NCI-H774 (cell line): ENCODE measurements around the gene MALL.
"Not testable (repeated sequence)": the region's sequence is repeated elsewhere in the genome, so short reads cannot be mapped to it uniquely, and the experiment has no call there.

Experiments used
- DNase-seq: peaks from one replicate; lab custom pipeline; 2025; lab: John Stamatoyannopoulos, UW

MALL gene

GRCh38 chr2:110097506-110098220 lies 18.0 kb downstream of the MALL start:
- no peak for DNase-seq

GRCh38 chr2:110095994-110096633 lies 19.5 kb downstream of the MALL start:
- DNase-seq, result no peak

- DNase-seq, result not testable (repeated sequence)
These were observed 20.6 kb downstream of the MALL start for GRCh38 chr2:110094884-110095534.

- DNase-seq, result not testable (repeated sequence)
These were observed 21.7 kb downstream of the MALL start for GRCh38 chr2:110093924-110094323.

- not testable (repeated sequence) for DNase-seq
These were observed 25.5 kb downstream of the MALL start for GRCh38 chr2:110090164-110090563.

- DNase-seq, result not testable (repeated sequence)
These were observed 31.9 kb downstream of the MALL start for GRCh38 chr2:110083757-110084156.

- not testable (repeated sequence) for DNase-seq
These were observed 32.5 kb downstream of the MALL start for GRCh38 chr2:110083162-110083561.

GRCh38 chr2:110078104-110078503 lies 37.5 kb downstream of the MALL start:
- not testable (repeated sequence) for DNase-seq

GRCh38 chr2:110075896-110076295 lies 39.7 kb downstream of the MALL start:
- DNase-seq, result not testable (repeated sequence)

- DNase-seq, result not testable (repeated sequence)
These were observed 45.8 kb downstream of the MALL start for GRCh38 chr2:110069869-110070268.

GRCh38 chr2:110068153-110068552 lies 47.5 kb downstream of the MALL start:
- DNase-seq, result not testable (repeated sequence)

GRCh38 chr2:110062332-110062731 lies 53.3 kb downstream of the MALL start:
- DNase-seq, result not testable (repeated sequence)

- DNase-seq, result not testable (repeated sequence)
These were observed 55.1 kb downstream of the MALL start for GRCh38 chr2:110060550-110060949.

GRCh38 chr2:110059694-110060358 lies 55.8 kb downstream of the MALL start:
- DNase-seq, result not testable (repeated sequence)

GRCh38 chr2:110059009-110059693 lies 56.5 kb downstream of the MALL start:
- not testable (repeated sequence) for DNase-seq

GRCh38 chr2:110058034-110058433 lies 57.6 kb downstream of the MALL start:
- DNase-seq, result not testable (repeated sequence)

GRCh38 chr2:110055819-110056408 lies 59.7 kb downstream of the MALL start:
- not testable (repeated sequence) for DNase-seq

GRCh38 chr2:110054521-110055407 lies 60.9 kb downstream of the MALL start:
- not testable (repeated sequence) for DNase-seq

GRCh38 chr2:110053688-110054087 lies 61.9 kb downstream of the MALL start:
- not testable (repeated sequence) for DNase-seq

GRCh38 chr2:110052166-110052565 lies 63.5 kb downstream of the MALL start:
- DNase-seq, result not testable (repeated sequence)
